Medulla oblongata (tissue), 1 donor: ENCODE data around the gene MED15.
"Not testable (repeated sequence)": the region's sequence is repeated elsewhere in the genome, so short reads cannot be mapped to it uniquely, and the experiment has no call there.

Source experiments
- DNase-seq: peaks from one replicate; pipeline ENCODE4 v3.0.0-alpha.2; 2015; ENCODE audit errors: extremely low spot score

MED15 gene

DNA sequence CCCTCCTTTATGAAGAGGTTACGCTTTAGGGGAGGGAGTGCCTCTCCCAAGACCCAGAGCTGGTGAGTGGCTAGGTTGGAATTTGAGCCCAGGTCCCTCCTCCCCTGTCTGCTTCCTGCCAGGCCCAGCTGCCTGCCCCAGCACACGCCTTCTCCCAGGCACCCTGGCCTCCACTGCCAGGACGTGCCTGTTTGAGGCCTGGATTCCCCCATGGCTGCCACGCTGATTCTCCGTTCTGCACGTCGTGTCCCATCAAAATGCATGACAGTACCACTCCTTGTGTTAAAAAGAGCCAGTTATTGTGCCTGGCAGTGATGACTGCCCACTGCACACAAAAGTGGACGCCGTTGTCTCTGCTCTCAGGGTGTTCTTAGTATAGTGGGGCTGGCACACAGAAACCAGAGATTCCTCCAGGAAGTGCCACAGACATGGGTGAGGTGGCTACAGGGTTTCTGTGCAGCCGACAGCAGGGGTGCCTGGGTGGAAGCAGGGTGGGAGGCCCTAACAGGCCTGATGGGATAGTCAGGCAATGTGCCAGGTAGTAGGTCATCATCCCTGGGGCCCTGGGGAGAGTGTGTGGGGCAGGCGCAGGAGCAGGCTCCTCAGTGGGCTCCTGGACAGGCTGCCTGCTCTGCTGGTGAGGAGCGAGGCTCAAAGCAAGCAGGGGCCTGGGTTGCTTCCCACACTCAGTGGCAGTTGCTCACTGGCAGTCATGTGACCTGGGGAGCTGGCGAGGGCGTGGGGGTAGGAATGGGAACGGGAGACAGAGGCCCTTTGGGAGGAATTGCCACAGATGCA is 24.2 kb downstream of the MED15 start:
- peak; percentile 69 for DNase-seq

DNA sequence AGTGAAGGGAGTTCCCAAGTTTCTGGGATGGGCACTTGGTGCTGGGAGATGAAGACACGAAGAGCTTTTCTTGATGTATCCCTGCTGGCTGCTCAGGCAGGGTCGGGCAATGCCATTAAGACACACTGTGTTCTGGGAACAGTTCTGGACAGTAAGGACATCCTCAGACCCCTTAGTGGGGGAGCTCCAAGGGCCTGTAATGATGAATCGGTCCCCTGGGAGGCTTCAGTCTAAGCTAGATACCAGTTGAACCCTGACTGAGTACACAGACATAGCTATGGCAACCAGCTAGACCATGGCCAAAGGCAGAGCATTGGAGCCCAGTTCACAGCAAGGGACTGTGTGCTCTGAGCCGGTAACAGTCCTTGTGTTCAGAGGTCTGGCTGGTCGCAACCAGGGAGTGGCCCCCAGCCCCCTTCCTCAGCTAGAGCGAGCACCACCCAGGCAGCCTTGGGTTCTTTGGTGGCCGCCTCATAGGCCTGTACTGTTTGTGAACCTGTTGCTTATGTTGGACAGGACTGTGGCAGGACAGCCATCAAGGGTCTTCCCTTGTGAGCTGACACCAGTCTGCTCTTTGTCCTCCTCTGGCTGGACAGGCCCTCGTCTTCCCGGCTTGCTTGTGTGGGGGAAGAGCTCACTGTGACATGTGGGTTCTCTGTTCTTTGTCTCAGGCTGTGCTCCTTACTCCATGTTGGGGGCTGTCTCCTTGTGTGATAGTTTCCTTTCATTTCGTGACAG is 25.0 kb downstream of the MED15 start:
- DNase-seq: peak; percentile 37

DNA sequence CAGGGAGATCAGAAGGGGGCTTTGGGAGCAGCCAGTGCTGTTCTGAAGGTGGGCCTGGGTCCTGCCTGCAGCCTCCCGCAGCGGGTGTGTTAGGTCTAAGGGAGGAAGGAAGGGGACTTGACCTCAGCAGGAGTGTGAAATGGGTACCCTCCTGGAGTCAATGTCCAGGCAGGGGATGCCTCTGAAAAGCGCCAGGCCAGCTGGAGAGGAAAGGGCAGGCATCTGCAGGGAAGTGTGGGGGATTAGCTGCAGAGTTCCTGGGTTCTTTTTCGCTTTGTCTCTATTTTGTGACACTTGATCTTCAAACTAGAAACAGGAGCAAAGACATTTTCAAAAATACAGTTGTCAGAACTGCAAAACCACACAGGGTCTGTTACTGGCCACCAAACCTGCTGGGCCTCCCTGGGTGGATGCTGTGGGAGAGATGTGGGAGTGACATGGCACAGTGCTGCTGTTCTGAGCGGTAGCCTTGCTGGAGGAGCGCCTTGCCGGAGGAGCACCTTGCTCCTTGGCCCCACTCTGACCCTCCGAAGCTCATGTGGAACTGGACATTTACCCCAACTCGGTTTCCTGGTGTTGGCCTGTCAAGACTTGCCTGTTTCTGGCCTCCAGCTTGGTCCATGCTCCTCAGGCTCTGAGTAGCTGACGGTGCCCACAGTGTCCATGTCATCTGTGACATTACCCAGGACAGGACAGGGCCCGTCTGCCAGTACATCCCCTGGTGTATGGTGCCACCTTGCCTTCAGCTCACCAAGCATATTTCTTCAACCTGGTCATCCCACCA is 25.9 kb downstream of the MED15 start:
- no peak for DNase-seq

DNA sequence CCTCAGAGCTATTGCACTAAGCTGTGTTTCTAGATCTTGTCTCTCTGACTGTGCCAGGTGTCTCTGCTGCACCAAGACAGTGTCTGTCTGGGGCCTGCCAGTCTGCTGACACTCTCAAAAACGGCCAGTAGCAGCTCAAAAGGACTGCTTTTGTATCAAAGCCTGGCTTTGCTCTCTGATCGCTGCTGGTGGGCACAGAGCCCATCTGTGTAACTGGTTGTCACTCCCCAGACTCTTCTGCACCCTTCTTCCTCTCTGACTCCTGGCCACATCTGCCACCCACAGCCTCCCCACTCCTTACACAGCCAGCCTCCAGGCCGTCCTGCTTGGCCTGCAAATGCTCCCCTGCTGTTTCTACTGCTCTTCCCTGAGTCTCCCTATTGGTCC is 26.5 kb downstream of the MED15 start:
- peak; percentile 75 for DNase-seq

DNA sequence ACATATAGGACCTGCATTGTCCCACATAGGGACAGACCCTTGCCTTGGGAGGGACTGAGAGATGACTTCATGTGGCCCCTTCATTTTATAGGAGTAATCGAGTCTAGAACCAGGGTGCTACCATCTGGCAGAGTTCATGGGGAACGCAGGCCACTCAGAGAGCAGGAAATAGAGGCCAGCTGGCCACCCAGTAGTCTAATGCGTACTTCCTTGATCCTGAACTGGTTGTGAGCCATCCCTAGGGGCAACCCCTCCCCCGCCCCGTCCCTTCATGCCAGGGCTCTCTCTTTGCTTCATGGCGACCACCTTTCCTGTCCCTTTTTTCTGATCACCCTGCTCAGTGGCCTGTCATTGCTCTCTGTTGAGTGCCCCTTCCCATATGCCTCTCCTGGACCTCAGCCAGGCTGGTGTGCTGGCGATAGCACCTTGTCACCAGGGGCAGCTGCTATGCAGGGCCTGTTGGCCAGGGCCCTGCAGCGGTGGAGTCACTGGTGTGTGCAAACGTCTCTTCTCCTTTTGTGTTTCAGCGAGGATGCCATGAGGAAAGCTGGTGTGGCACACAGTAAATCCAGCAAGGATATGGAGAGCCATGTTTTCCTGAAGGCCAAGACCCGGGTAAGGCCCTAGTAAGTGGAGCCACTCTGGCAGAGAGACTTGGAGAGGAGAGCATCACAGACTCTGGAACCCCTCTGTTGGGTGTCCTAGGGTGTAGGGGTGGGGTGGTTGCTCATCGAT is 29.3 kb downstream of the MED15 start:
- no peak for DNase-seq

DNA sequence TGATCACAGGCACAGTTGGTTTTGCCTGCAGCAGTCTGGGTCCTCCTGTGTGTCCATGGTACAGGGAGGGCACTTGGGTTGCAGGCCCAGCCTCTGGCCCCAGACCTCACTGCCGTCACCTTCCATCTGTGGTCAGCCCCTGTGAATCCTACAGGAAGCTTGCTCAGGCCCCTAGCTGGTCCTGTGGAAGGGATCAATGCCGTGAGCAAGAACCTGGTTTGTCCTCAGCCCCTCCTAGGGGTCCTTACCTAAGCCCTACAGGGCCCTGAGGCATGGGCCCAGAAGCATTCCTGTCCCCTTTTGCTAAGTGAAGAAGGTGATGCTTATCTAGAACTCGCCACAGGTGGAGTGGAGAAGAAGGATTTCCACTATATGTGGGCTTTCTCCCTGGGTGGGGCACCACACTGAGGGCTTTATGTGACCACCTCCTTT is 29.9 kb downstream of the MED15 start:
- DNase-seq: no peak

DNA sequence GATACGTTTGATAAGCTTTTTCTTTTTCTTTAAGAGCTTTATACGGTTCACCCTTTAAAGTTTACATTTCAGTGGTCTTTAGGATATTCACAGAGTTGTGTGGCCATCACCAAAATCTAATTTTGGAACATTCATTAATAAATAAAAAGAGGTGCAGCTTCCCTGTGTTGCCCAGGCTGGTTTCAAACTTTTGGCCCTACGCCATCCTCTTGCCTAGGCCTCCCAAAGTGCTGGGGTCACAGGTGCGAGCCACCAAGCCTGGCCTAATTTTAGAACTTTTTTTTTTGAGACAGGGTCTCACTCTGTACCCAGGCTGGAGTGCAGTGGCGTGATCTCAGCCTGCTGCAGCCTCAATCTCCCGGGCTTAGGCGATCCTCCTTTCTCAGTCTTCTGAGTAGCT is 30.6 kb downstream of the MED15 start:
- no peak for DNase-seq

DNA sequence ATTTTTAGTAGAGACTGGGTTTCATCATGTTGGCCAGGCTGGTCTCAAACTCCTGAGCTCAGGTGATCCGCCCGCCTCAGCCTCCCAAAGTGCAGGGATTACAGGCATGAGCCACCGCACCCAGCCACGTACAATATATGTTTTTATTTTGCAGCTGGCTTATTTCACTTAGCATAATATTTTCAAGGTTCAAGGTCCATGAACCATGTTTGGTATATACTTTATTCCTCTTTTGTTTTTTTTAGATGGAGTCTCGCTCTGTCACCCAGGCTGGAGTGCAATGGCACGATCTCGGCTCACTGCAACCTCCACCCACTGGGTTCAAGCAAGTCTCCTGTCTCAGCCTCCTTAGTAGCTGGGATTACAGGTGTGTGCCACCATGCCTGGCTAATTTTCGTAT is 31.5 kb downstream of the MED15 start:
- DNase-seq: not testable (repeated sequence)

DNA sequence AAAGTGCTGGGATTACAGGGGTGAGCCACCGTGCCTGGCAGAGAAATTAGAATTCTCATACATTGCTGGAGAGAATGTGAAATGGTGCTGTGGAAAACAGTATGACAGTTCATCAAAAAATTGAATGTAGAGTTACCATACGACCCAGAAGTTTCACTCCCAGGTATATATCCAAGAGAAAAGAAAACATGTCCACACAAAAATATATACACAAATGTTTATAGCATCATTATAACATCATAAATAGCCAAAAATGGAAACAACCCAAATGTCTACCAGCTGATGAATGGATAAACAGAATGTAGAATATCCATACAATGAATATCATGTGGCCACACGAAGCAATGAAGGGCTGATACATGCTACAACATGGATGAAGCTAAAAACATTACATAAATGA is 34.6 kb downstream of the MED15 start:
- DNase-seq: no peak

DNA sequence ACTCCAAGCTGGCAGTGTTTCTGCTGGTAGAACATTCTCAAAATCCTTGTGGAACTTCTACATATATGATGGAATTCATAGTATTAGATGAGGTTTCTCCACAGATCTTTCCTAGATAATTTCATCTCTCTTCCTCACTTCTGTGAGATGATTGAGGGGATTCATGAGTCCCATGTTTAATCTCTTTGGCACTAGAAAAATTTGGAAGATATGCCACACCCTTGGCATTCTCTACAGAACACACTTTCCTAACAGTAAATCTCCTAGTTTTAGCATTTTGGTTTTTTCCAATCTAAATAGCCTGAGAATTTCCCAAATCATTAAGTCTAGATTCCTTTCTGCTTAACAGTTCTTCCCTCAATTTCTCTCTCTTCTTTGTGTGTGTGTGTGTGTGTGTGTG is 35.3 kb downstream of the MED15 start:
- DNase-seq: no peak

DNA sequence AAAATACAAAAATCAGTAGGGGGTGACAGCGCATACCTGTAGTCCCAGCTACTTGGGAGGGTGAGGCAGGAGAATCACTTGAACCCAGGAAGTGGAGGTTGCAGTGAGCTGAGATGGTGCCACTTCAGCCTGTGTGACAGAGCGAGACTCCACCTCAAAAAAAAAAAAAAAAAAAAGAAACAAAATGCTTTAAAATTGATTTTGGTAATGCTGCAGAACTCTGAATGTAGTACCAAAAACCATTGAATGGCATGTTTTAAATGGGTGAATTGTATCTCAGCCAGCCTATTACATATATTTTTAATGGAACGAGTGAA is 37.9 kb downstream of the MED15 start:
- DNase-seq: not testable (repeated sequence)

DNA sequence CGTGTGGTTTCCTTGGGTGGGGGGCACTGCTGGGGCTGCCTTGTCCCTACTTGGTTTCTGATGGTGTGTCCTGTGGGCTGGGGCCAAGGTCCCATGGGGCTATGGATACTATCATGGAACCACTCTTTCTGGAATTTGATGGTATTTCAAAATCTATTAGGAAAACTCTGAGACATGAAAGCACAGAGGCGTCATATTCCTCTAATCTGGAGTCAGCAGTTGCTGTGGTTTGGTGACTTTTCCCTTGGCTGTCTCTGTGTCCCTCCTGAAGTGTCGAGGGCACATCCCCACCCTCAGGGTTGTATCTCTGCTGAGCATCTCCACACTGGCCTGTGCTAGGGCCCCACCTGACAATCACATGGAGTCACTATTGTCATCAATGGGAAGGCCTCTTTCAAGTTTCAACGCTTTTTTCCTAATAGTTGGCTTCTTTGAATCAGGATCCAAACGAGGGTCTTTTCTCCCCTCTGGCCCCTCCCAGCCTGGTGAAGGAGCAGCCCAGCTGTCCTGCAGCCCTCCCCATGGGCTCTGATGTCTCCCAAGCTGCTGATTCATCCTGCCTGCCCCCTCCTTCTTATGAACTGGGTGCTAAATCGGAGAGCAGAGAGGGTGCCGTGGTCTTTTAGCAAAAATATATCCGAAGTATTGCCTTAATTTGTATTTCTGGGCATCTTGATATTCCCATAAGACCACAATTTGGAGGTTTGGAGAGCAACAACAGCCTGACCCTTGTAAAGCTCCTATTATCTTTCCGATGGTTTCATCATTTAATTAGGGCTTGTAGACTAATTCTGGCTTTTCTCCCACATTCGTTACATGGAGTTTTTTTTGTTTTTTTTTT is 38.5 kb downstream of the MED15 start:
- DNase-seq: no peak

DNA sequence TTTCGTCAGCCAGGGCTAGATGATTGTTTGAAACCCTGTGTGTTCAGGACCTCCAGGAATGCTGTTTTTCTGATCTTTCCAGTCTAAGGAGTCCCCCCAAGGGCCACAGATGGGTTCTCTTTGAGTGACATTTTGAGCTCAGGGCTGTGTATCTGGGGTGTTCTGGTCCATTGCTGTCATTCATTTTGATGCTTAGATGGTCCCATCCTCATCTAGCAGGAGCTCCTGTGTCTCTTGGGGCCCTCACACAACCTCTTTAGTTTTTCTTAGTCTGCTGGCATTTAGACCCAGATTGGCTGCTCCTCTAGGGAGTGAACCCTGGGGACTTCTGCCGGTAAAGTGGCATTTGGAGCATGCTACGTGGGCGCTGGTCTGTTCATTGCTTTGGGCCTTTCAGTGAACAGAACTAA is 39.1 kb downstream of the MED15 start:
- no peak for DNase-seq

DNA sequence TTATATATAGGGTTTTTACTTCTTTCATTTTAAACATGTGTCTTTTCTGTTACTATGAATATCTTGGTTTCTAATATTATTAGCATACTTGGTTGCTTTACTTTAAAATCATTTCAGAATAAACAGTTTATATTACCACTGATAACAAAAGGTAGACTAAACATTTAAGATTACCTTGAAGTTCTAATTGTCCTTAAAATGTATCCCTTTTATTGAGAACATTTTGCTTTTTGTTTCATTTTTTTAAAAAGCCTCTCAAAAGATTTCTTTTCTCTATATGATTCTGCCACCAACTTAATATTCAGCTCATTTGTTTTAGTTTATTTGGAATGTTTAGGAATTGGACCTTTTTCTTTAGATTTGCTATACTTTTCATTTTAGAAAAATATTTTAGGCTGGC is 39.6 kb downstream of the MED15 start:
- DNase-seq: no peak

DNA sequence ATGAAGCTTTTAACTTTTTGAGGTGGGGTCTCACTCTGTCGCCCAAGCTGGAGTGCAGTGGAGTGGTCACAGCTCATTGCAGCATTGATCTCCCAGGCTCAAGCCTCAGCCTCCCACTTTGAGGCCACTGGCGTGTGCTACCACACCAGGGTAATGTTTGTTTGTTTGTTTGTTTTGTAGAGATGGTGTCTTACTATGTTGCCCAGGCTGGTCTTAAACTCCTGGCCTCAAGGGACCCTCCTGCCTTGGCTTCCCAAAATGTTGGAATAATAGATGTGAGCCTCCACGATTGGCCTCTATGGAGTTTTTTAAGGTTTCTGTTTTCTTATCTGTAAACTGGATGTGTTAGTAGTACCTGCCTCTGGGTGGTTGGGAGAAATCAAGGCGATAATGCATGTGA is 41.4 kb downstream of the MED15 start:
- DNase-seq: no peak

DNA sequence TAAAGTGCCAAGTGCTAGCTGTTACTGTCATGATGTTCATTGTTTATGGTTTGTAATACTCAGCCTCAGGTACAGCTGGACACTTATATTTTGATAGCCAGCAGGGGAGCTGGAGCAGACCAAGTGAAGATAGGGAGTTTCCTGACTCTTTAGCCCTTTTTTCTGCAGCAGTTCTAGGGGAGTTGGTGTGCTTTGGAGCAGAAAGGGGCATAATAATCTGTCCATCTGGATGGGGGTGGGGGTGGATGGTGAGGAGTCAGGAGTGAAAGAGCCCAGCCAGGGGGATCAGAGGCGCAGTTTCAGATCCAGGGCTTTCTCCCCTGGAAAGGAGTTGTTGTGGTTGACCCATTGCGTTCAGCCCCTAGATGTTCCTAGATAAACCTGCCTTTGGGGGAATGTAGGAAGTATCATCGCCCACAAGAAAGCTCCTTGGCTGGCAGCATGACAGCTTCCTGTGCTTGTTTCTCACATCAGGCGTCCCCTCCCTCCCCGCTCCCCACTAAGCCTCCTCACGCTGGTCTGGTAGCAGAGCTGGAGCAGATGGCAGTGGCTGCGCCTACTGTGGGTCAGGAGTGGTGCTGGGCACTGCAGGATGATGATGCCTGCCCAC is 41.9 kb downstream of the MED15 start:
- DNase-seq: no peak

DNA sequence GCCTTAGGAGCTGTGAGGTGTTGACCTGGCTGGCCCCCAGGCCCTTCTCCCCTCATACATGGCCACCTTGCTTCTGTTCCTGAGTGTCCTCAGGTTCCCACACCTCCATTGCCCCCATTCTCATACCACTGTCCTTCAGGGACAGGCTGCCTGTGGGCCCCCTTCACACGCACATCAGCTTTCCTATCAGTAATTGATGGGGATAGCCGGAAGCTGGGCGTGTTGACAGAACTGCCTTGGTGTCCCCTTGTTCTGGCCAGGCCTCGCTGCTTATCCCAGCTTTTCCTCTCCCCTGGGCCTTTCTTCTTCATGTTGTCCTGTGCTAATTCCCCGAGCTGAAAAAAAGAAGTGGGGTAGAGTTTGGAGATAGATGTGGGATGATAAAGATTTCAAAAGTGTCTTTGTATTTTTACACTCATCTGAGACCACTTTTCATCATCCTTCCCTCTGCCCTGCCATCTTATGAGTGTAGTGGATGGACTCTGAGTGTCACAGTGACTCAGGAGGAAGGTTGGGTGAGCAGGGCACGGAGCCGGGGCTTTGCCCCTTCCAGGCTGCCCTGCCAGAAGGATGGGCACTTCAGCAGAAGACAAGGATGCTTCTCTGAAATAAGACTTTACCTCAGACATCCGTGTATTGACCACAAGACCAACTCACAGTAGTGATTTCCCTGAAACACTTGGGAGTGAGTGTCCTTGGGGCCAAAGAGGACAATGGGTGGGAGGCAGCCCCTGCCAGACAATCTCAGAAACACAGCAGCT is 42.8 kb downstream of the MED15 start:
- DNase-seq: no peak

DNA sequence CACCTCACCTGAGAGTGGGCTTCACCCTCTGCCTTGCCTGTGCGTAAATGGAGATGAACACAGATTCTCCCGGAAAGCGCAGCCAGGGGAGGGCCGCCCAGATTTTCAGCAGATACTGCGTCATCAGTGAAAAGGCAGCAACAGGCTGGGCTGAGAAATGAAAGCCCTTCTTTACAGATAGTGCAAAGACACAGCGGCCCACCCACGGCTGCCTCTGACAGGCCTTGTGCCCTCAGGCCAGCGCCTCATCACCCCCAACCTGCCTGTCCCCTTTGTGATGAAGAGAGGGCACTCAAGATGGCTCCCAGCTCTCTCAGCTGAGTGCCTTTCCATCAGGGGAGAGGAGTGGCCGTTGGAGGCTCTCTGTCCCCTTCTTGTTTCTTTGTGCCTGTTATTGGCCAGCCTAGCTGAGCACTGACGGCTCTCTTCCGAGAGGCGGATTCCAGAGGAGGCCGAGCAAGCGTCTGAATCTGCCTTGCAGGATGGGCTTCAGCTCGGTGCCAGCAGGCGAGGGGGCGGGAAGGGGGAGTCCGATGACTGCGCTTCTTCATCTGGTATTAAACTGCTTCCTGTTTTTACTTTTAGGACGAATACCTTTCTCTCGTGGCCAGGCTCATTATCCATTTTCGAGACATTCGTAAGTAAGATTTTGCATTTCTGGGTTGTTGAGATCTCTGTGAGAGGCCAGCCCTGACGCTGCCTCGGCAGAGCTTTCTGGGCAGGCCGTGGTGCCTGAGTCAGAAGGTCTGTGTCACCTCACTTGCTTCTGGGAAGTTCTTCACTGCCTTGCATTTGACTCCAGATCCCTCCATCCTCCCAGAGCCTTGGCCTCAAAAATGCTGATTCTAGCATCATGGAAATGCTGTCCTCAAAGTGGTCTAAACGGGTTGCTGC is 43.7 kb downstream of the MED15 start:
- peak; percentile 53 for DNase-seq
